Suprapubic skin (tissue), 4 donors: Measurements from ENCODE around the gene NSUN7. TPM values are rescaled to one million over a fixed set of nuclear protein-coding genes. Genes with fewer than 3 reads are reported as not detected.

ENCODE experiments used
- DNase-seq, 2 donors: peaks; one replicate each; pipeline ENCODE4 v3.0.0-alpha.2; 2019; ENCODE audit warnings: low spot score in 2 of 2
- H3K27ac ChIP-seq: fragments of 200-600 bp; sonication (generic); one replicate; pipeline ENCODE4 v1.5.1; 2019
- H3K27me3 ChIP-seq: fragments of 200-600 bp; sonication (generic); one replicate; pipeline ENCODE4 v1.5.1; 2019
- H3K36me3 ChIP-seq: fragments of 200-600 bp; sonication (generic); one replicate; pipeline ENCODE4 v1.5.1; 2019
- H3K4me1 ChIP-seq: fragments of 200-600 bp; sonication (generic); one replicate; pipeline ENCODE4 v1.5.1; 2019
- H3K4me3 ChIP-seq: fragments of 200-600 bp; sonication (generic); one replicate; pipeline ENCODE4 v1.5.1; 2019; ENCODE audit warnings: mild to moderate bottlenecking
- H3K9me3 ChIP-seq: fragments of 200-600 bp; sonication (generic); one replicate; pipeline ENCODE4 v1.5.1; 2019
- CTCF ChIP-seq, 2 donors: fragments of 200-600 bp in 1 of 2; fragments of 450-650 bp in 1 of 2; sonication (generic) in 1 of 2; IDR thresholded peaks; one replicate each; pipeline ENCODE4 v1.5.1; 2016 to 2019; ENCODE audit warnings: antibody characterized with exemption in 2 of 2, mild to moderate bottlenecking in 1 of 2, moderate library complexity in 1 of 2
- EP300 ChIP-seq: sonication (generic); formaldehyde crosslinking; IDR thresholded peaks from one replicate; pipeline ENCODE4 v1.6.1; 2017; ENCODE audit warnings: antibody characterized with exemption
- POLR2A ChIP-seq, 2 donors: fragments of 450-650 bp; IDR thresholded peaks; one replicate each; pipeline ENCODE4 v1.6.1; 2017; ENCODE audit warnings: antibody characterized with exemption in 2 of 2, mild to moderate bottlenecking in 2 of 2, moderate library complexity in 2 of 2
- POLR2AphosphoS5 ChIP-seq, 3 donors: sonication (generic); formaldehyde crosslinking; IDR thresholded peaks; one replicate each; pipeline ENCODE4 v1.6.1; 2017; ENCODE audit warnings: antibody characterized with exemption in 3 of 3
- WGBS: methylation state at CpG from one replicate; pipeline ENCODE4 v1.1.5; 2018; 5-methylcytosine and 5-hydroxymethylcytosine counted together
- total RNA-seq, 4 donors: library from RNA; depleted of rRNA; stranded (reverse); fragments of >200 nt; gene quantifications; one replicate each; pipeline ENCODE4 v1.1.0, GENCODE V29; 2016

Gene NSUN7
- total RNA-seq, 4 donors from 2014 or later: 1.3 to 13.4 (median 3.4) TPM

- H3K9me3 ChIP-seq: no peaks in the 10 kb centered on the region
- H3K36me3 ChIP-seq: no peaks in the 10 kb centered on the region
- 63% methylated on average over 2 of the region's 2 CpGs for WGBS
- no peaks in the 10 kb centered on the region for H3K27me3 ChIP-seq
- TF ChIP-seq CTCF (IDR thresholded peaks at IDR 0.05) (no peak), POLR2A (IDR thresholded peaks at IDR 0.05) (no peak), POLR2AphosphoS5 (IDR thresholded peaks at IDR 0.05) (no peak), EP300 (no peak)
- no peak overlapping the region for H3K27ac ChIP-seq
- H3K4me3 ChIP-seq: no peak overlapping the region
- H3K4me1 ChIP-seq: peaks cover 10% of the 10 kb centered on the region
- DNase-seq: no peak
These were observed 2.4 kb upstream of the NSUN7 start for GRCh38 chr4:40747207-40747835.

GRCh38 chr4:40750461-40751258 is 905 bp downstream of the NSUN7 start:
- Histone ChIP-seq H3K9me3 (no peaks in the 10 kb centered on the region), H3K27ac (no peak overlapping the region), H3K4me3 (peak overlapping the region; percentile 67), H3K4me1 (peaks cover 10% of the 10 kb centered on the region), H3K27me3 (no peaks in the 10 kb centered on the region), H3K36me3 (no peaks in the 10 kb centered on the region)
- 14% methylated on average over 26 of the region's 30 CpGs for WGBS
- TF ChIP-seq POLR2A (IDR thresholded peaks at IDR 0.05) (no peak), POLR2AphosphoS5 (IDR thresholded peaks at IDR 0.05) (no peak), EP300 (no peak), CTCF (IDR thresholded peaks at IDR 0.05) (no peak)
- DNase-seq: no peak

GRCh38 chr4:40755616-40756015 is 5.9 kb downstream of the NSUN7 start:
- H3K4me1 ChIP-seq: no peaks in the 10 kb centered on the region
- DNase-seq: no peak
- TF ChIP-seq POLR2A (IDR thresholded peaks at IDR 0.05): no peak
- no peak for TF ChIP-seq CTCF (IDR thresholded peaks at IDR 0.05)
- TF ChIP-seq EP300: no peak
- no peak for TF ChIP-seq POLR2AphosphoS5 (IDR thresholded peaks at IDR 0.05)
- H3K36me3 ChIP-seq: no peaks in the 10 kb centered on the region
- no peaks in the 10 kb centered on the region for H3K9me3 ChIP-seq
- H3K27ac ChIP-seq: no peak overlapping the region
- H3K27me3 ChIP-seq: no peaks in the 10 kb centered on the region
- WGBS: 92% methylated on average over 4 of the region's 4 CpGs
- H3K4me3 ChIP-seq: no peak overlapping the region

- 53% methylated on average over 3 of the region's 3 CpGs for WGBS
- TF ChIP-seq POLR2A (IDR thresholded peaks at IDR 0.05) (no peak), EP300 (no peak), CTCF (IDR thresholded peaks at IDR 0.05) (no peak), POLR2AphosphoS5 (IDR thresholded peaks at IDR 0.05) (no peak)
- Histone ChIP-seq H3K4me1 (no peaks in the 10 kb centered on the region), H3K4me3 (no peak overlapping the region), H3K9me3 (no peaks in the 10 kb centered on the region), H3K36me3 (no peaks in the 10 kb centered on the region), H3K27ac (no peak overlapping the region), H3K27me3 (no peaks in the 10 kb centered on the region)
- no peak for DNase-seq
These were observed 13.5 kb downstream of the NSUN7 start for GRCh38 chr4:40763228-40763716.

- Histone ChIP-seq H3K36me3 (no peaks in the 10 kb centered on the region), H3K4me1 (no peaks in the 10 kb centered on the region), H3K4me3 (no peak overlapping the region), H3K27ac (no peak overlapping the region), H3K27me3 (no peaks in the 10 kb centered on the region), H3K9me3 (no peaks in the 10 kb centered on the region)
- DNase-seq: no peak
- TF ChIP-seq EP300 (no peak), POLR2AphosphoS5 (IDR thresholded peaks at IDR 0.05) (no peak), POLR2A (IDR thresholded peaks at IDR 0.05) (no peak), CTCF (IDR thresholded peaks at IDR 0.05) (no peak)
- 59% methylated on average over 1 of the region's 1 CpG for WGBS
These were observed 19.5 kb downstream of the NSUN7 start for GRCh38 chr4:40769266-40769665.
